HG02870 (cell line): ENCODE measurements around the gene TBX6.

Experiments
- ATAC-seq: cut with Tn5 transposase; IDR thresholded peaks from one replicate; pipeline ENCODE4 v1.9.1; 2021; ENCODE audit warnings: mild to moderate bottlenecking, moderate library complexity; ENCODE audit not compliant: unreplicated experiment

Gene TBX6

DNA sequence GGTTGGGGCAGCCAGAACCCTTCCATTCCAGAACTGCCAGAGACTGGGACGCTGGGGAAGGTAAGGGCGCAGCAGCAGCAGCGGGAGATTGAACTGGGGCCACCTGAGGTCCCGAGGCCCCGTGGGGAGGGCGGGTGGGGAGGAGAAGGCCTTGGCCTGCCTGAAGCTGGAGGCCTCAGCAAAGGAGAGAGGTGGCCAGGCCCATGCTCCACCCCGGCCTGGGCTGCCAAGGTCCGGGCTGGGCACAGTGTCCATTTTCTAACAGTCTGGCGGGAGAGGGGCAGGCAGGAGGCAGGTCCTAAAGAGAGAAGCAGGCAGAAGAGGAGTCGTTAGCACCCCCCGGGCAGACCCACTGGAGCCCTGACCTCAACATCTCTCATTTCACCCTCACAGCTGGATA lies 22.7 kb upstream of the TBX6 start:
- ATAC-seq, result no peak

DNA sequence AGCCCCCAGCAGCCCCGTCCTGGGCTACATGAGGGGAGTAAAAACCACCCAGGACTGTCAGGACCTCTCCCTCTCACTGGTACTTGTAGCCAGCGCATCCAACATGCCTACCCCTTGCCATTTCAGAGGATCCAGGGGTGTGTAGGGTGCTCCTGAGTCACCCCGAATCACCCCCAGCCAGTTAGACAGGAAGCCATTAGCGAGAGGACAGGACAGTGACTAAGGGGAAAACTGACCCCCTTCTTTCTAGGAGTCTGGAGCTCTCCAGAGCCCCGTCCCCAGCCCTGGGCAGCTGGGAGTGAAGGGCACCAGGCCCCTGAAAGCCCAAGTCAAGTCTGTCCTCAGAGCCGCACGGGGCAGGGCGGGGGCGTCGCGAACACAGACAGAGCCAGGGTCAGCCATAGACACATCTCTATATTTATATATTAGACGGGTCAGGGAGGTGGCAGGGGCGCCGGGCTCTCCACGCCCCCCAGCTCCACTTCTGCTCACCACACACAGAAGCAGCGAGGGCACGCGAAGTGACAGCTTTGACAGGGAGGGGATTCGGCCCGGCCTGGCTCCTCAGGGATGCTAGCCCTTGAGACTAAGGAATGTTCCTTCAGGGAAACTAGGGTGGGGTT lies 22.1 kb upstream of the TBX6 start:
- ATAC-seq, result no peak

DNA sequence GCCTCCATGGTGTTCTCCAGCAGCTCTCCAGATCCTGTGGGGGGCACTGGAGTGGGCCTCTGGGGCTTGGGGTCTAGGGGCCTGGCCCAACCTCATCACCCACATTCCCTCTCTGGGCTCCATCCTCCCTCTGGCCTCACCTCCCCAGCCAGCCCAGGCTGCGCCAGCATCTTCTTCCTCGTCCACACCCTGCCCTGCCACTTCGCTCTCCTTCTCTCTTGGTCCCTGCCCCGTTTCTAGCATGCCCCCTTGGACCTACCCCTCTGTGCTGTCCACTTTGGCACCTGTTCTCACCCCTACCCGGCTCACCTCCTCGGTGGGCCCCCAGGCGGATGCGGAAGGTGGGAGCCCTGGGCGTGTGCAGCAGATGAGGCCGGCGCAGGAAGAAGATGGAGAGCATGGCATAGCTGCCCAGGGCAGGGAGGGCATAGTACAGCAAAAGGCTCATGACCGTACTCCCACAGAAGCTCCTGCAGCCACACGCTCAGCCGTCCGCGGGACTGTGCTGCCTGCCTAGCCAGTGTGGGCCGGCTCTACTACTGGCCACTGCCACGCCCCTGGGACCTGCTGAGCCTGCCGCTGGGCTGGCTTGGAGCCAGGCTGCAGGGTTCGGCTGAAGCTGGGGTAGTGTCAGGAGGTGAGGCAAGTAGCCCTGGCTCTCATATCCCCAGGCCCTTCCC lies 21.4 kb upstream of the TBX6 start, which contains the start of gene GDPD3:
TSS of gene GDPD3 (minus strand) at position 507 of the 680 bp plus-strand sequence. CDS start at position 448, 59 bp downstream.
- no peak for ATAC-seq

DNA sequence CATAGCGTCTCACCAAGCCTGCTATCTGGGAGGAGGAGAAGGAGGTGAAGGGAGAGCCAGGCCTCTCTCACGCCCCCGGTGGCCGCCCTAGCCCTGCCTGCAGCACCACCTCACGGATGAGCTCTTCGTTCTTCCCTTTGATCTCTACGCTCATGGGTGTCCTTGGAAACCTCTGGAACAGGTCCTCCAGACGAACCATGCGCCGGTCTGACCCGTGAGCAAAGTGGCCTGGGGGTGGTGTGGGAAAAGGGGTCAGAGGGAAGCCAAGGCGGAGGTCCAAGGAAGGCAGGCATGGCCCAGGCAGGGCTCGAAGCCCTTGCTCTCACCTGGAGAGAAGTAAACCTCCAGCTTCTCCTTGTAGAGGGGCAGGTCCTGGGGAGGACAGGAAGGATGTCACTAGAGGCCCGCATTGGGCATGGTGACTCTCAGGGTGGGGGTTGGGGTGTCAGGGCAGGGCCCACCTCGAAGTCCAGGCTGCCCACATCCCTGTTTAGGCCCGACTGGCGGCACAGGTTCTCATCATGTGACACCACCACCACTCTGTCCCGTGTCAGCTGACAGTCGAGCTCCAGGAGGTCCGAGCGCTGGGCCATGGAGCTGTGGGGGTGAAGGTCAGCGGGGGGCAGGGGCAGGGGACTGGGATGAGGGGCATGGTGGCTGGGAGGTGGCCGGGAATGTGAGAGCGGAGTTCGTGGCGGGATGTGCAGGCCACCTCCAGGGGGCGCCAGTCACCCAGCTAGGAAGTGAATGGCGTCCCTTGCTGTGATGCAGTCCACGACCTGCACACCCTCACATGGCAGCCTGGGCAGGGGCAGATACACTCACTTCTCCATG lies 20.7 kb upstream of the TBX6 start:
- no peak for ATAC-seq

DNA sequence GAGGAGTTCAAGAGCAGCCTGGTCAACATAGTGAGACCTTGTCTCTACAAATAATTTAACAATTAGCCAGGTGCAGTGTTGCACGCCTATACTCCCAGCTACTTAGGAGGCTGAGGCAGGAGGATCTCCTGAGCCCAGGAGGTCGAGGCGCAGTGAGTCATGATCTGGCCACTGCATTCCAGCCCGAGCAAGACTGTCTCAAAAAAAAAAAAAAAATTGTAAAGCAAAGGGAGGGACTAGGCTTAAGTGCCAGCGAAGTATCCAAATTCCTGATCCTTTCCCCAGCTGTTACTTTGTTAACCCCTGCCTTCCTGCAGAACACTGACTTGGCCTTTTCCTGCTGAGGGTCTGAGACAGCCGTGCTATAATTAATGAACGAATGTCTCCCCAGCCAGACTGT lies 18.9 kb upstream of the TBX6 start:
- no peak for ATAC-seq

DNA sequence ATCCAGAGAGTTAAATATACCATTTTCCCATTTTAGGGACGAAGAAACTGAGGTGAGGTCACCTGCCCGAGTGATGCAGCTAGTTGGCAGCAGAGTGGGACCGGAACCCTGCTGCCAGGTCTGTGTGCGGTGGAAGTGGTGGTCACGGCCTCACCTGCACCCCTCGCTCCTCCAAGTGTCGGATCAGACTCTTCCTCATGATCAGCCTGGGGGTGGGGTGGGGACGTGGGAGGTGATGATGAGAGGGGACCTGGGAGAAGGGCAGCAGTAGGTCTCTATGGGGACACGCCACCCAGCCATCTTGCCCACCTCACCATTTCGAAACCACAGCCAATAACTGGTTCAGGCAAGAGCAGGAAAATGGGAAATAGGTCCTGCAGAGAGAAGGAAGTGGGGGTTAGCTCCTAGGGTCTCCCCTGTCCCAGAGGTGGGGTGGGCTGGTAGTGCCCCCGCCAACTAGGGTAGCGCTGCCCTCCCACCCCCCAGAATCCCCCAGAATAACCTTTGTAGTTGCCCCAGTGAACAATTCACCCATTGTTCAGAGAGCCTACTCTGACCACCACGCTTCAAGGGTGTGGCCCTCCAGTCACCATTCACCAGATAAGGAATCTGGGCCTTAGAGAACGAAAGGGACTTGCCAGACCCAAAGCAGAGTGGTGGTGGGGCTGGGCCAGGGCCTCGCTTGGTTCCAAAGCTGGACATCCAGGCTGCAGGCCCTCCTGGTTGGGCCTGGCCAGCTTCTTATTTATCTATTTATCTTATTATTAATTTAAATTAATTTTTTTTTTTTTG lies 16.5 kb upstream of the TBX6 start:
- no peak for ATAC-seq

DNA sequence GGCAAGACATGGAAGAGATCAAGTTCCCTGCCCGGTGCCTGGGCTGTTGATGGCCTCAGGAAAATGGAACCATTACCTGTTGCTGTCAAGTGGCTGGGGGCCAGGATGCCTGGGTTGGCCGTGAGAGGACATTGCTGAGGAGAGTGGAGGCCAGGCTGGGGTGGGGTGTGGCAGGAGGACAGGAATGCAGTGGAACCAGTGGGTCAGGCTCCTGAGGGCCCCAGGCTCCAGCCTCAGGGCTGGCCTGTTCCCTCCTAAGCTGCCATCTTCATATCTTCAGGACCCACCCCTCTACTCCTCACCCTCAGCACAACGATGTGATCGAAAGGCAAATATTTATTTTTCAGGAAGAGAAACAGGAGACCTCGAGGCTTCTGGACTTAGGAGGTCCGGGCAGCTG lies 12.8 kb upstream of the TBX6 start:
- no peak for ATAC-seq

DNA sequence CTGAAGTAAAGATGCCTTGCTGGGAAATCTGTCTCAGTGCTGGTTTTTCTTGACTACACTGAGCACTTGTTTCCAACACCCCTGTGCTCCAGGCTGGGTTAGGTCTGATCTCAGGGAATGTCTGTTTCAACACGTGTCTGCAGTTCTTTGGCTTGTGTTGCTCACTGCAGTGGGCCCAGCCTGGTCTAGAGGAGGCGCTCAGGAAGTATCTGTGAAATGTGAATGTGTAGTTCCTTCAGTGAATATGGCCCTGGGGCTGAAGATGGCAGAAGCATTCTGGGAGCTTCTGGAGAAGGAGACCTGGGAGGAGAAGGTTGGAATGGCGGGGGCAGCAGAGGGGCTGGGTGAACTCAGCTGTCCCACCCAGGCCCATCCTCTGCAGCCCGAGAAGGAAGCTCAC lies 12.4 kb upstream of the TBX6 start:
- no peak for ATAC-seq

DNA sequence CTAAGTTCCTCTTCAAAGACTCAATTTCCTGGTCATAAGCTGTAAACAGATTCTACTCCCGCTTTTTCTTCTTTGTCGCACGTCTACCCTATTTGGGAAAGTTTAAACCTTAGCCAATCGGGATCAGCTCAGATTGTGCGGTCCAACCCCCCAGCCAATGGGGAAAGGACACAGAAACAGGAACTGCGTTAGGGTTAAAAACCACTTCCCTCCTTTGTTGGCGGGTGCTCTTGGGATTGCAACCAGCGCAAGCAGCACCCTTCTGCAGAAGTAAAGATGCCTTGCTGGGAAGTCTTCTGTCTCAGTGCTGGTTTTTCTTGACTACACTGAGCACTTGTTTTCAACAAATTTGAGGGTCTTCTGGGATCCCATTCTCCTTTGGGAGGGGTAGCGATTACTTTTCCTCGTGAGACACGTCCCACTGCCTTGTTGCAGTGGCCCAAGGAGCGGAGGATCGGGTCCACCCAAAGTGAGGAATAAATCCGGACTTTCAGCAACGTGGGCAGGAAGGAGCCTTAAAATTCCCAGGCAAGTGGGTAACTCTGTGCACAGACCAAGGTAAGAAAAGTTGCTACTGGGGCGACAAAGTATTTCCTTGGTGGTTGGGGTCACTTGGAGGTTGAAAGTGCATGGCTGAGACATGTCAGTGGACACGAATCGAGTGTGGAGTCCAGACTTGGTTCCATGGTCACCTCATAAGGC lies 5.3 kb upstream of the TBX6 start:
- ATAC-seq, result no peak

DNA sequence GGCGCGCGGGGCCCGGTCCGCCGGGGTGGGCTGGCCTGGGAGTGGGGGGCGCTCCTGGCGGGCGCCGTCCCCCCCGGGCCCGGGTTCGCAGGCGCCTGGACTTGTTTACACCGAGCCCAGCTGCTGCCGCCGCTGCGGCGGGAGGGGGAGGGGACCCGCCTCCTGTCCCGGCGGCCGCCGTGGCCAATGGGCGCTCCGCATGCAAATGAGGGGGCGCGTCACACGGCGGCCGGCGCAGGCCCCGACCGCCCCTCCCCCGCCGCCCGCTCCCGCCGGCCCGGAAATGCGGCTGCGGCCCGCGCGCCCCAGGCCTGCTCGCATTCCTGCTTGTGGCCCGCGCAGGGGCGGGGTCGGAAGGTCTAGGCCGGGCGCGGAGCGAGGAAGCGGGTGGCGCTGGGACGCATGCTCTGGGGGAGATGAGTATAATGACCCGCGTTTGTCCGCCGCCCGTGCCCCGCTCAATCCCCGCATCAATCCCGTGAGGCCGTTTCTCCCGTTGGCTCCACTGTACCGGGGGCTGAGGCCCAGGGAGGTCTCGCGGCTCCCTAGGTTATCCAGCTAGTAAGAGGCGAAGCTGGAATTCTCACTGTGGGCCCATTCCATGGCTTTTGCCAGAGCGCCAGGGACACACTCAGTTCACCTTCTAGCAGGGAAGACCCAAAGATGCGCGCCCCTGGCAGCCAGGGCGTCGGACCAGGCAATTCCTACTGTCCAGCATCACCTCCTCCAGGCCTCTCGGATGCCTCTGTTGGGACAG lies 4.6 kb upstream of the TBX6 start, which contains the start of gene YPEL3:
TSS of gene YPEL3 (minus strand) at position 109 of the 757 bp plus-strand sequence. CDS start 731 bp downstream, outside the sequence.
- ATAC-seq, result peak; percentile 37

DNA sequence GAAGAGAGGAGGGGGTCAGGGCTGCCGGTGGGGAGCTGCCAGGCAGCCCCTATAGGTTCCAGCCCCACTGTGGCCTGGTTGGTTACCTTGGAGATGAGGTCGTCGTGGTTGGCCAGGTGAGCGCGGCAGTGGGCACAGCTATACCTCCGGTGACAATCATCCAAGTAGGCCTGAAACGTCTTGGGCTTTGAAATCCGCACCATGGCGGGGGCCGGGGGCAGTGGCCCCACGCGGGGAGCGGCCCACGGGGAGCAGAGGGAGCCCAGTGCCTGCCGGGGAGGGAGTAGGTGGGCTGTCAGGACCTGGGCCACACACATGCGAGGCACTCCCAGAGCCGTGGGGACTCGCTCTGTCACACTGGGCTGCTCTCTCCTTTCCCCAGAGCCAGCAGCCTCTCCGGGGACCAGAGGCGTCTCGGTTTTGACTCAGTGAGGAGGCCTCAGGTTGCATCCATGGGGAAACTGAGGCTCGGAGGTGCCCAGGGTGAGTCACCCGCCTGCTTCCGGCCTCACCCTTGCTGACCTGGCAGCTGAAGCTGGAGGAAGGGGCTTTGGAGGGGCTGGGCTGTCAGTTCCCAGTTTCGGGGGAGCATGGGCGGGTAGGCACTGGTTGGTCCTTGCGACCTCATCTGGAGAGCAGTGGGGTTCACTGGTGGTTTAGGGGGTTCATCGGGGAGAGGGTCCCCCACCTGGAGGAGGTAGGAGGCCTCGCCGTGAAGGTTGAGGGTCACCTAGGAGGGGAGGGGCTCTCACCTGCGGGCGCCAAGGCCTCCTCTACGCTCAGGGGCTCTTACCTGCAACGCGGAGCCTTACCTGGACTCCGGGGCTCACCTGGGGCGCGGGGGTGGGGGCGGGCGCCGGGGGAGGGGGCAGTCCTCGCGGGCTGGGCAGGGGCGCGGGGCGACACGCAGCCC lies 3.7 kb upstream of the TBX6 start:
- no peak for ATAC-seq

DNA sequence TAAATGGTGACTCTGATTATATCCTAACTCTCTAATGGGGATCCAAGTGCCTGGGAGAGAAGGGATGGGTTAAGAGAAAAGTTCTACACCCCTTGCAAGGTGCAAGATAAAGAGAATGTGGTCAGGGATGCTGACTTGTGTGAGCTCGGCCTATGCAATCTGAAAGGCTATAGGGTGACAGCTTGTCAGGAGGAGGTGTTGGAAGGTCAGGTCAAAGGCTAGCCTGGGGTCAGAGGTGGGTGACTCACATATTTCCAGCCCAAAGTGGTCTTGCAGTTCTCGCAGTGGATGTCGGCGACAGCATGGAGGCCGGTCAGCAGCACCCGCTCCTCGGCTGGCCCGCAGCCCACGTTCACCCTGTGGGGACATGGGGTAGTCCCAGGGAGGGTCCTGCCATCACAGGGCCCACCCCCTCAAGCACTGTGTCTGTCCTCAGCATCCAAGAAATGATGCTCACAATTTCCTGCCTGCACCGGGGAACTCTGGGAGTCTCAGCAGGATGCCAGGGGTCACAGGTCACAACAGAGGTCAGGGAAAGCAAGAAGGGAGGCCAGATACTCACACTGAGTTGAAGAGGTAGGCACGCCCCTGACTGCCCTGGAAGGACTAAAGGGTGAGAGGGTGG lies 2.9 kb upstream of the TBX6 start:
- ATAC-seq, result no peak

DNA sequence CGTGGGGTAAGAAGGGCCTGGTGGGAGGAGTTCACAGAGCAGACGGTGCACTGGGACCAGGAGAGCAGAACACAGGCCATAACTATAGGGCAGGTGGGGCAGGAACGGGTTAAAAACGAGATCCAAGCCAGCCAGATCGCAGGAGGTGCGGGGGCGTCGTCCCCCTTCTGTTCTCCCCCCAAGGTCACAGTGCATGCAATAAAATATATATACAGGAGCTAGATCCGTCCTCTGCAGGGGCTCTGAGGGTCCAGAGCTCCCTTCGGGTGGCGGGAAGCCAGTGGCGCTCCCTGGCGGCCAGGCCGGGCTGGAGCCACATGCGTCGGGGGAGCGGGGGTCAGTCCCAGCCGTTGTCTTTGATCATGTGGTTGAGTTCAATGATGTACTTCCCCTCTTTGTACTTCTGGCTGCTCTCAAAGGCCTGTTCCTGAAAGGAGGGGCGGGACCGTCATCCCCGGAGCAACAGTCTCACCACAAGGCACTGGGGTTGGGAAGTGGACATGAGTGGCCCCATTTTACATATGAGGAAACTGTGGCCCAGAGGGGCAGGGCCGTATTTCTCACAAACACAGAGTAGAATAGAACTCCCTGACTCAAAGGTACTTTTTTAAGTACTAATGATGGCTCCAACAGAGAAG lies 768 bp upstream of the TBX6 start:
- ATAC-seq, result peak; percentile 48

DNA sequence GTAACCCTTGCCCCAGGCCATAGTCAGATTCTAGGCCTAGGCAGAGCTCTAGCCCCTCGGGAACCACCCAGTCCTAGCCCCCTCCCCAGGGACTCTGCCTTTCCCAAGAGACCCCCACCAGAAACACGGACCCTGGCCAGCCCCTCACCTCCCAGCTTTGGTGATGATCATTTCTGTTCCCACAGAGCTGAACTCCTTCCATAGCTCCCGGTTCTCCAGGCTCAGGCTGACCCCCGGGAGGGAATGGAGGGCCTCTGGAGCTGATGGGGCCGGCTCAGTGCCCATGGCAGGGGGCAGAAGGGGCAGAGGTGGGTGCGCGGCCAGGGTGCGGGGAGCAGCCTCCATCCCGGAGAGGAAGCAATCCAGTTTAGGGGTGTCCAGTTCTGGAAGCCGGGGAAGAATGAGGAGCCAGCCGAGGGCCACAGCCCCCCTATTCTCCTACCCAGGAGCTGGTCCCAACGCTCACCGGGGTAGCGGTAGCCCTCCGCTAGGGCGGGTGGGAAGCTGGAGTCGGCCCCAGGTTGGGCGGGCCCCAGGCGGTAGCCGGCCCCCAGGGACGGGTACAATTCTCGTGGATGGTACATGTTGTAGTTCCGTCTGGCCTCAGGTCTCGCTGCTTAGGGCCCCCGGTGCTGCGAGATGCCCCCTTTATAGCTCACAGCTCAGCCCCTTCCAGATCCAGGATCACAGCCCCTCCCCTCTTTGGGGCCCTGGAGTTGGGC lies 953 bp downstream of the TBX6 start:
- no peak for ATAC-seq

DNA sequence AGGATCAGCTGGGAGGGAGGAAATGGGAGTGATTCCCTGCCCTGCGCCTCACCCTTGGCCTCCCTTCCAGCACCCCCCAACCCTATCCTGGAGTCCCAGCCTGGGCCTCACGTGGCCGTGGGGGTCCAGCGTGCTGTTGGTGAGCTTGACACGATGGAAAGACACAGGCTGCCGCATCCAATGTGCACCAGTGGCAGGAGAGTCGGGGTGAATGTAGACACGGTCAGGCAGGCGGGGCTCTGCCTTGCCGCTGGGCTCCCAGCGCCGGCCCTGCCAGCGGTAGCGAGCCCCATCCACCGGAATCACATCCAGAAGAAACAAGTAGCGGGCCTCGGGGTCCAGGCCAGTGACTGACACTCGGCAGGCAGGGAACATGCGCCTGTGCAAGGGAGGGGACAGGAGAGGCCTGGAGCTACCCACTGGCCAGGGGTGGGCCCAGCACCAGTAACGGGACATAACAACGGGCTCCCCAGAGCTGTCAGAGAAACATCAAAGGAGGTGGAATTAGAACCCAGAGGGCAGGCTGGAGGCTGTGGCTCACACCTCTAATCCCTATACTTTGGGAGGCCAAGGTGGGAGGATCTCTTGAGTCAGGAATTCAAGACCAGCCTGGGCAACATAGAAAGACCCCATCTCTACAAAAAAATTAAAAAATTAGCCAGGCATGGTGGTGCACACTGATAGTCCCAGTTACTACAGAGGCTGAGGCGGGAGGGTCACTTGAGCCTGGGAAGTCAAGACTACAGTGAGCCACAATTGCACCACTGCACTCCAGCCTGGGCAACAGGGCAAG lies 2.7 kb downstream of the TBX6 start:
- ATAC-seq, result no peak

DNA sequence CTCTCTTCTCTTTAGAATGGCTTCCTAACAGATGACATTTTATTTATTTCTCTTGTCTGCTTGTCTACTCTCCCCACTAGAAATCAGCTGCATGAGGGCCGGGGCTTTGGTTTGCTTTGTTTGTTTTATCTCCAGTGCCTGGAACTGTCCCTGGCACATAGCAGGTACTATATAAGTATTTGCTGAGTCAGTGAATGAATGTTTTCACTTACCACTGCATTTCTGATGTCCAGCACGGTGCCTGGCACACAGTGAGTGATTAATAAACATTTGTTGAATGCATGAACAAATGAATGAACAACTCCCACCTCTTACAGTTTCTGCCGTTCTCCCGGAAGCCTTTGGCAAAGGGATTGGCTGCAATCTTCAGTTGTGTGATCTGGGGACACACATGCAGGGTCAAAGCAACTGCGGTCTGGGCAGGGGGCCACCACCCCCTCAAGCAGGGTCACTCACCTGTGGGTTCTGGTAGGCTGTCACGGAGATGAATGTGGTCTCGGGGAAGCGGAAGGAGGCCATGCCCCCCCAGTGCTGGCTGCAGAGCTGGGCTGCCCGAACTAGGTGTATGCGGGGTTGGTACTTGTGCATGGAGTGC lies 3.4 kb downstream of the TBX6 start:
- ATAC-seq, result no peak
